GM23248 (cell line): ENCODE results near the gene PC. TPM values are rescaled to one million over a fixed set of nuclear protein-coding genes. Genes with fewer than 3 reads are reported as not detected.
"Not testable (repeated sequence)": the region's sequence is repeated elsewhere in the genome, so short reads cannot be mapped to it uniquely, and the experiment has no call there.

Experiments used
- DNase-seq: peaks from one replicate; pipeline ENCODE4 v3.0.0-alpha.2; 2015
- H2AFZ ChIP-seq: fragments of 200-600 bp; sonication (generic); 2 replicates; pipeline ENCODE4 v1.6.1; 2016; ENCODE audit warnings: antibody characterized with exemption
- H3F3A ChIP-seq: fragments of 200-600 bp; sonication (generic); 2 replicates; pipeline ENCODE4 v1.6.1; 2016; ENCODE audit warnings: mild to moderate bottlenecking, antibody characterized with exemption, mixed run types; ENCODE audit not compliant: insufficient read depth
- H3K27ac ChIP-seq: fragments of 200-600 bp; sonication (generic); 2 replicates; pipeline ENCODE4 v1.5.1; 2016; ENCODE audit warnings: mild to moderate bottlenecking
- H3K27me3 ChIP-seq: fragments of 200-600 bp; sonication (generic); replicated peaks from 2 replicates; pipeline ENCODE4 v1.6.1; 2016; ENCODE audit warnings: mild to moderate bottlenecking; ENCODE audit not compliant: insufficient read depth
- H3K36me3 ChIP-seq: fragments of 200-600 bp; sonication (generic); 2 replicates; pipeline ENCODE4 v1.6.1; 2016; ENCODE audit warnings: low read depth, mild to moderate bottlenecking
- H3K4me1 ChIP-seq: fragments of 200-600 bp; sonication (generic); 2 replicates; pipeline ENCODE4 v1.6.1; 2016; ENCODE audit warnings: mild to moderate bottlenecking; ENCODE audit not compliant: insufficient read depth
- H3K4me2 ChIP-seq: fragments of 200-600 bp; sonication (generic); one replicate; pipeline ENCODE4 v1.6.1; 2016; ENCODE audit warnings: mild to moderate bottlenecking; ENCODE audit not compliant: unreplicated experiment
- H3K4me3 ChIP-seq: fragments of 200-600 bp; sonication (generic); 2 replicates; pipeline ENCODE4 v1.5.1; 2016; ENCODE audit warnings: mild to moderate bottlenecking
- H3K79me2 ChIP-seq: fragments of 200-600 bp; sonication (generic); 2 replicates; pipeline ENCODE4 v1.6.1; 2016; ENCODE audit warnings: mild to moderate bottlenecking; ENCODE audit not compliant: insufficient read depth
- H3K9ac ChIP-seq: fragments of 200-600 bp; sonication (generic); 2 replicates; pipeline ENCODE4 v1.6.1; 2016; ENCODE audit warnings: mild to moderate bottlenecking
- H3K9me2 ChIP-seq: fragments of 200-600 bp; sonication (generic); 2 replicates; pipeline ENCODE4 v1.6.1; 2016; ENCODE audit warnings: mixed run types, mild to moderate bottlenecking, moderate library complexity; ENCODE audit not compliant: insufficient read depth
- H3K9me3 ChIP-seq: fragments of 200-600 bp; sonication (generic); one replicate; pipeline ENCODE4 v1.6.1; 2017; ENCODE audit warnings: low read depth
- H4K20me1 ChIP-seq: fragments of 200-600 bp; sonication (generic); 2 replicates; pipeline ENCODE4 v1.6.0; 2016; ENCODE audit not compliant: insufficient read depth
- EZH2 ChIP-seq: fragments of 200-600 bp; sonication (generic); IDR thresholded peaks from 2 replicates; pipeline ENCODE4 v1.6.1; 2018; ENCODE audit warnings: antibody characterized with exemption, mild to moderate bottlenecking; ENCODE audit not compliant: insufficient read depth, poor library complexity, severe bottlenecking
- EZH2phosphoT487 ChIP-seq: fragments of 200-600 bp; sonication (generic); IDR thresholded peaks from 2 replicates; pipeline ENCODE4 v1.6.1; 2018; ENCODE audit warnings: antibody characterized with exemption, moderate library complexity, mild to moderate bottlenecking, low read depth; ENCODE audit not compliant: insufficient read depth
- WGBS, 2 experiments: methylation state at CpG; one replicate each; pipeline ENCODE4 v1.1.6; 2015 to 2017; ENCODE audit warnings: low lambda C conversion rate in 2 of 2, low coverage in 1 of 2; ENCODE audit errors: missing lambda C conversion rate in 2 of 2; 5-methylcytosine and 5-hydroxymethylcytosine counted together
- in situ Hi-C: fragments of 300-500 bp; cut with MboI; formaldehyde crosslinking; loops from 2 replicates; pipeline ENCODE4 v1.15.0; 2020
- microRNA-seq: library from miRNA; unstranded; fragments of <30 nt; microRNA quantifications from one replicate; pipeline ENCODE4, GENCODE V29; 2016; ENCODE audit warnings: borderline number of aligned reads
- polyA plus RNA-seq: library from polyadenylated mRNA; unstranded; fragments of >200 nt; fragmentation: Nextera tagmentation; extraction: Ambion mirVana; gene quantifications from 2 replicates; pipeline ENCODE4 v1.2.1, GENCODE V29; 2016
- small RNA-seq: library from RNA; depleted of rRNA; stranded (forward); fragments of <200 nt; gene quantifications from one replicate; pipeline ENCODE3, GENCODE V24; 2014; ENCODE audit warnings: low read depth, low replicate concordance
- total RNA-seq: library from RNA; depleted of rRNA; stranded (reverse); fragments of >200 nt; shearing (Covaris generic); gene quantifications from 2 replicates; pipeline ENCODE4 v1.2.3, GENCODE V29; 2014; rRNA removed

PC gene
- total and polyA plus RNA-seq, 2 experiments from 2014 or later: 16.4 to 16.6 TPM

- no peaks in the 10 kb centered on the region for H3K79me2 ChIP-seq
- no peak overlapping the region for H2AFZ ChIP-seq
- no peaks in the 10 kb centered on the region for H3K27me3 ChIP-seq
- 84 to 87% methylated on average over 3 of the region's 3 CpGs for WGBS, 2 experiments
- no peaks in the 10 kb centered on the region for H3K4me1 ChIP-seq
- H3K9me2 ChIP-seq: no peaks in the 10 kb centered on the region
- no peak overlapping the region for H3K4me2 ChIP-seq
- no peaks in the 10 kb centered on the region for H3F3A ChIP-seq
- H3K4me3 ChIP-seq: no peak overlapping the region
- DNase-seq: no peak
- H3K36me3 ChIP-seq: no peaks in the 10 kb centered on the region
- H3K27ac ChIP-seq: no peak overlapping the region
- H4K20me1 ChIP-seq: no peaks in the 10 kb centered on the region
- no peak for TF ChIP-seq EZH2phosphoT487
- no peak for TF ChIP-seq EZH2
- in situ Hi-C loops: no loop called here
- no peak overlapping the region for H3K9ac ChIP-seq
- H3K9me3 ChIP-seq: no peaks in the 10 kb centered on the region
Observed at GRCh38 chr11:66809592-66809991, 148.6 kb downstream of the PC start.

GRCh38 chr11:66800720-66801428 is 157.3 kb downstream of the PC start:
- no peak for TF ChIP-seq EZH2
- no peak for TF ChIP-seq EZH2phosphoT487
- WGBS, 2 experiments: 95 to 97% methylated on average over 5 of the region's 5 CpGs
- no peaks in the 10 kb centered on the region for H3K4me1 ChIP-seq

GRCh38 chr11:66799815-66800214 is 158.4 kb downstream of the PC start:
- in situ Hi-C loops, H3K9me2 ChIP-seq, H3K9me3 ChIP-seq, H3K4me3 ChIP-seq, H3K27me3 ChIP-seq, H2AFZ ChIP-seq, H3K4me1 ChIP-seq, H4K20me1 ChIP-seq, H3F3A ChIP-seq, H3K27ac ChIP-seq, DNase-seq, H3K9ac ChIP-seq, H3K36me3 ChIP-seq, H3K79me2 ChIP-seq, H3K4me2 ChIP-seq: not testable (repeated sequence)

More at GRCh38 chr11:66800720-66801428, 157.3 kb downstream of the PC start:
- no peak overlapping the region for H2AFZ ChIP-seq
- no peaks in the 10 kb centered on the region for H3K79me2 ChIP-seq
- no peaks in the 10 kb centered on the region for H3K36me3 ChIP-seq
- no peak for DNase-seq
- no peaks in the 10 kb centered on the region for H3F3A ChIP-seq
- H4K20me1 ChIP-seq: no peaks in the 10 kb centered on the region
- H3K9me3 ChIP-seq: no peaks in the 10 kb centered on the region
- no peaks in the 10 kb centered on the region for H3K27me3 ChIP-seq
- H3K9ac ChIP-seq: no peak overlapping the region
- no peak overlapping the region for H3K4me2 ChIP-seq
- no peak overlapping the region for H3K27ac ChIP-seq
- H3K9me2 ChIP-seq: no peaks in the 10 kb centered on the region
- no peak overlapping the region for H3K4me3 ChIP-seq
- in situ Hi-C loops: no loop called here

Small RNA genes lying within 50 kb of the gene (microRNA-seq; reads per million reads assigned to microRNA genes)
- not detected for gene MIR3163

Small RNA genes lying within 50 kb of the gene (small RNA-seq; reads per million reads assigned to genes)
- gene MIR3163 (not detected), gene RNU7-23P (not detected)

Other genes starting within 250 kb of the PC start
- gene SPTBN2, start 229.2 kb downstream of the PC start, total RNA-seq: 0.13 and 0.22 TPM in 2 replicates
- 0.13 TPM in 1 of 2 replicates, not detected in the other for gene SPTBN2, start 229.2 kb downstream of the PC start, polyA plus RNA-seq
- gene RCE1, start 114.9 kb downstream of the PC start, total RNA-seq: 10.0 and 19.2 TPM in 2 replicates
- 15.9 and 16.6 TPM in 2 replicates for gene RCE1, start 114.9 kb downstream of the PC start, polyA plus RNA-seq
- gene LRFN4, start 101.3 kb downstream of the PC start, total RNA-seq: 38.3 and 42.2 TPM in 2 replicates
- 5.4 and 5.9 TPM in 2 replicates for gene LRFN4, start 101.3 kb downstream of the PC start, polyA plus RNA-seq
- gene C11orf86, start 16.9 kb upstream of the PC start, total RNA-seq: not detected in 2 replicates
- not detected in 2 replicates for gene C11orf86, start 16.9 kb upstream of the PC start, polyA plus RNA-seq
- 2.8 and 3.3 TPM in 2 replicates for gene SYT12, start 64.8 kb upstream of the PC start, total RNA-seq
- 0.75 and 1.9 TPM in 2 replicates for gene SYT12, start 64.8 kb upstream of the PC start, polyA plus RNA-seq
- 14.2 and 28.7 TPM in 2 replicates for gene RHOD, start 98.5 kb upstream of the PC start, total RNA-seq
- 32.3 and 33.2 TPM in 2 replicates for gene RHOD, start 98.5 kb upstream of the PC start, polyA plus RNA-seq
- gene KDM2A, start 160.9 kb upstream of the PC start, total RNA-seq: 23.4 and 34.4 TPM in 2 replicates
- gene KDM2A, start 160.9 kb upstream of the PC start, polyA plus RNA-seq: 10.9 and 12.1 TPM in 2 replicates